Measurements from ENCODE around the gene C19orf33.
A peak's percentile ranks its signal among the peaks of the same experiment; 100 is the strongest.

C19orf33 gene

DNA sequence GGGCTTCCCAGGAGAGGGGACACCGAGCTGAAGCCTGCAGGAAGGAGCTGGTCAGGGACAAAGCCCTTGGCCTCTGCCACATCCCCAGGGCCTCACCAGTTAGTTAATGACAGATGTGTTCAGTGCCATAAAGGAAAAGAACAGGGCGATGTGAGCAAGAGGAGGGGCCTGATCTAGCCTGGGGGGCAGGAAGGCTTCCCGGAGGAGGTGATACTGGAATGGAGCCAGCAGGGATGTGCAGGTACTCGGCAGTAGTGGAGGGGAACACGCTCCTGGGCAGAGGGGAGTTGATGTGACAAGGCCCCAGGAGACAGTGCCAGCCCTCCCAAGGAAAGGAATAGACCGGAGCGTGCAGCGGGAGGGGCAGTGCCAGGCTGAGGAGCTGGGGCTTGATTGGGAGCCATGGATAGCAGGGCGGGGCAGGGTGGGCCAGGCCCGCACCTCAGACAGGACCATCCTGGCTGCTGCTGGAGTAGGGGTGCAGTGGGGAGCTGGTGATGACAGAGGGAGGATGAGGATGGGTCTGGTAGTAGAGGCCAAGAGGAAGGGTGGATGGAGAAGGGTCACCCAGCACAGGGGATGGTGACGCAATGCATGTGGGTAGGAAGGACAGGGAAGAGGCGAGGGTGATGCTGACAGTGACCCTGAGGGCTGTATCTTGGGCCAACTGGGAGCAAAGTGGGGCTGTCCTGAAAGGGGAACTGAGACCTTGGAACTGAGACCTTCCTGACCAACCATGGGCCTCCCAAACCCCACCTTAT, 4.1 kb downstream of the C19orf33 start:
- TF ChIP-seq, protein P1, sequence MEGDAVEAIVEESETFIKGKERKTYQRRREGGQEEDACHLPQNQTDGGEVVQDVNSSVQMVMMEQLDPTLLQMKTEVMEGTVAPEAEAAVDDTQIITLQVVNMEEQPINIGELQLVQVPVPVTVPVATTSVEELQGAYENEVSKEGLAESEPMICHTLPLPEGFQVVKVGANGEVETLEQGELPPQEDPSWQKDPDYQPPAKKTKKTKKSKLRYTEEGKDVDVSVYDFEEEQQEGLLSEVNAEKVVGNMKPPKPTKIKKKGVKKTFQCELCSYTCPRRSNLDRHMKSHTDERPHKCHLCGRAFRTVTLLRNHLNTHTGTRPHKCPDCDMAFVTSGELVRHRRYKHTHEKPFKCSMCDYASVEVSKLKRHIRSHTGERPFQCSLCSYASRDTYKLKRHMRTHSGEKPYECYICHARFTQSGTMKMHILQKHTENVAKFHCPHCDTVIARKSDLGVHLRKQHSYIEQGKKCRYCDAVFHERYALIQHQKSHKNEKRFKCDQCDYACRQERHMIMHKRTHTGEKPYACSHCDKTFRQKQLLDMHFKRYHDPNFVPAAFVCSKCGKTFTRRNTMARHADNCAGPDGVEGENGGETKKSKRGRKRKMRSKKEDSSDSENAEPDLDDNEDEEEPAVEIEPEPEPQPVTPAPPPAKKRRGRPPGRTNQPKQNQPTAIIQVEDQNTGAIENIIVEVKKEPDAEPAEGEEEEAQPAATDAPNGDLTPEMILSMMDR (IDR thresholded peaks at IDR 0.05; ENCODE audit: low read depth, low read length), result no peak
- H3K4me3 ChIP-seq (ENCODE audit: low read depth, low read length), result no peak overlapping the region
- in situ Hi-C loops (cut with HindIII; ENCODE audit: low sequenced_read_pairs), result no loop called here
- no peak for DNase-seq (ENCODE audit: low read depth, low spot score)

DNA sequence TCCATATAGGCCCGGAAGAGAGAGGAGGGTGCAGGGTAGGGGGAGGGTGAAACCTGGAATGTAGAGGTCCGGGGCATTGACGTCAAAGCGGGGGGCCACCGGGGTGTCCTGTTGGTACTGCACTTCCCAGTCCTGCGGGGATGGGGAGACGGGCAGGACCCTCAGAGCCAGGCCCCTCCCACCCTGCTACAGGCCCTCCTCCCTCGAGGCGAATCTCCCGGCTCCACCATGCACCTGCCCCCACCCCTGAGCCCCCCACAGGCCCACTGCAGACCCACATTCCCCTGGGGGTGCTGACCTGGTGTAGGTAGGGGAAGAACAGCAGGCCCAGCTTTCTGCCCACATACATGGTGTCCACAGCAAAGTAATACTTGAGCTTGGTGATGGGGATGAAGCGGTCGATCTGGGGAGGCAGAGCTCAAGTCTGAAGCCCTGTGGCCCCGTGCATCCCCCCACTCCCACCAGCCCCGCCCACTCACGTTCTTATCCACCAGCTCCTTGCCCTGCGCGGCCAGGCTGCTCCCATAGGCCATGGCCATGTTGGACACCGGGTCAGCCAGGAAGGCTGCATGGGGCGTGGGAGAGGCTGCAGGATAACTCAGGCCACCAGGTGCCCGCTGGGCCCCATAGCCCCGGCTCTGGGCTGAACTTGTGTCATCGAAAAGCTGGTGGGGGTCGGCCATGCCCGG, 5.0 kb downstream of the C19orf33 start:
- TF ChIP-seq, protein P1 (IDR thresholded peaks at IDR 0.05; ENCODE audit: low read depth, low read length), result no peak
- no peak overlapping the region for H3K4me3 ChIP-seq (ENCODE audit: low read depth, low read length)
- in situ Hi-C loops (cut with HindIII; ENCODE audit: low sequenced_read_pairs), result no loop called here
- DNase-seq (ENCODE audit: low read depth, low spot score), result no peak

DNA sequence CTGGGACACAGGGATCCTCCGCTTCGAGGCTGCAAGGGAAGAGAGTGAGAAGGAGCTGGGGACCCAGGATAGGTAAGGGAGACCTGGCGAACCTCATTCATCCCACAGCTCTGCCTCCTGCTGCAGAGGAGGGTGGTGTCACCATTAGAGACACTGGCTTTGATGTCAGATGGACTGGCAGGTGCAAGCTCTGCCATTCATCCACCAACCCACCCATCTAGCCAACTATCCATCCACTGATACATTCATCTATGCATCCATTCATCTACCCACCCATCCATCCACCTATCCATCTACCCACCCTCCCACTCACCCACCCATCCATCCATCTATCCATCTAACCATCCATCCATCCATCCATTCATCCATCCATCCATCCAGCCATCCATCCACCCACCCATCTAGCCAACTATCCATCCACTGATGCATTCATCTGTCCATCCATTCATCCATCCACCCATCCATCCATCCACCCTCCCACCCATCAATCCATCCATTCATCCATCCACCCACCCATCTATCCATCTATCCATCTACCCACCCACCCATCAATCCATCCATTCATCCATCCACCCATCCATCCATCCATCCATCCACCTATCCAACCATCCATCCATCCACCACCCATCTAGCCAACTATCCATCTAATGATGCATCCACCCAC, 5.7 kb downstream of the C19orf33 start:
- TF ChIP-seq, protein P1 (IDR thresholded peaks at IDR 0.05; ENCODE audit: low read depth, low read length), result no peak
- in situ Hi-C loops (cut with HindIII; ENCODE audit: low sequenced_read_pairs), result no loop called here
- no peak overlapping the region for H3K4me3 ChIP-seq (ENCODE audit: low read depth, low read length)
- no peak for DNase-seq (ENCODE audit: low read depth, low spot score)

DNA sequence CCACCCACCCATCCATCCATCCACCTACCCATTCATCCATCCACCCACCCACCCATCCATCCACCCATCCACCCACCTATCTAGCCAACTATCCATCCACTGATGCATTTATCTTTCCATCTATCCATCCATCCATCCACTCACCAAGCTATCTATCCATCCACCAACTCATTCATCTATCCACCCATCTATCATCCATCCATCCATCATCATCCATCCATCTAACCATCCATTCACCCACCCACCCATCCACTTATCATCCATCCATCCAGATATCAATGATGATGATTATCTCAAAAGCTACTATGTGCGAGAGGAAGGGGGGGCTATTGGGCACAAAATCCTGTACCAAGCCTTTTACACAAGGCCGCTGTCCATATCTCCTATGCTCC, 6.2 kb downstream of the C19orf33 start:
- in situ Hi-C loops (cut with HindIII; ENCODE audit: low sequenced_read_pairs), result no loop called here
- H3K4me3 ChIP-seq (ENCODE audit: low read depth, low read length), result no peak overlapping the region
- TF ChIP-seq, protein P1 (IDR thresholded peaks at IDR 0.05; ENCODE audit: low read depth, low read length), result no peak

DNA sequence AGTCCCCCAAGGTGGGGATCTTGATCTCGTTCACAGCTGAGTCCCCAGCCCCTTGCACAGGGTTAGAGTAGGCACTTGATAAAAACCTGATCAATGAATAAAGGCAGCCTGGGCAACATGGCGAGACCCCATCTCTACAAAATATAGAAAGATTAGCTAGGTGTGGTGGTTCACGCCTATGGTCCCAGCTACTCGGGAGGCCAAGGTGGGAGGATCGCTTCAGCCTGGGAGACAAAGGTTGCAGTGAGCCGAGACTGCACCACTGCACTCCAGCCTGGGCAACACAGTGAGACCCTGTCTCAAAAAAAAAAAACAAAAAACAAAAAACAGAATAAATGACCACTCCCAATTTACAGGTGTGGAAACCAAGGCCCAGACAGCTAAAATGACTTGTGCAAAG, 6.9 kb downstream of the C19orf33 start:
- in situ Hi-C loops (cut with HindIII; ENCODE audit: low sequenced_read_pairs), result no loop called here
- DNase-seq (ENCODE audit: low read depth, low spot score), result no peak
- TF ChIP-seq, protein P1 (IDR thresholded peaks at IDR 0.05; ENCODE audit: low read depth, low read length), result no peak
- H3K4me3 ChIP-seq (ENCODE audit: low read depth, low read length), result no peak overlapping the region

More for the DNA sequence above, 6.2 kb downstream of the C19orf33 start:
- no peak for DNase-seq (ENCODE audit: low read depth, low spot score)

DNA sequence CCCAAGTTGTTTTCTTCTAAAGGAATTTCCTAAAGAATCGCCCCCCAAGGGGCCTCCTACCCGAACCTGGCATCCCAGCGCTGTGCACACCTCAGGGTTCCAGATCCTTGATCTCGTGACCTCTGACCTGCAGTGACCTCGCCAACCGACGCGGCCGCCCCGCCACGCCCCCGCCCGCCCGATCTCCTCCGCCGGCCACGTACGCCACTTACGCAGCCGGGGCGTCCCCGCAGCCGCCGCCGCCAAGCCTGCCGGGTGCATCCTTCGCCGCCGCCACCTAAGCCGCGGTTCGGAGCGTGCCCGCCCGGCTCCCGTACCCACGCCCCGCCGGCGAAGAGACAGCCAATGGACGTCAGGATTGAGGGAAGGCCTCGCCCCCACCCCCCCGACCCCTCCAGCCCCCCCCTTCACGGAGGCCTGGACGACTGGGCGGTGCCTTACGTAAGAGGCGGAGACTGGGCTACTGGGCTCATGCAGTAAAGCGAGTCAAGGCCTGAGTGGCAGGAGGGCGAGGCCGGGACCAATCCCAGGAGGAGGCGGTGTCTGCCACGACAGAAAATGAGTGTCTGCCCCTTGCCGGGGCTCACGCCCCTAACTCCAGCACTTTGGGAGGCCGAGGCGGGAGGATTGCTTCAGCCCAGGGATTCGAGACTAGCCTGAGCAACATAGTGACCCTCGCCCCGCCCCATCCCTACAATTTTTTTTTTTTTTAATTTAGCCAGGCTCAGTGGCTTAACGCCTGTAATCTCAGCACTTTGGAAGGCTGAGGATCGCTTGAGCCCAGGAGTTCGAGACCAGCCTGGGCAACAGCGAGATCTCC, 11.8 kb downstream of the C19orf33 start, which contains the start of gene YIF1B:
Gene YIF1B, minus strand, starts transcription at position 291 of the 820 bp plus-strand sequence. Its CDS starts 30 bp downstream, at position 261.
- DNase-seq (ENCODE audit: low read depth, low spot score), result peak; percentile 97
- H3K4me3 ChIP-seq (ENCODE audit: low read depth, low read length), result peak within 1 kb of the TSS; percentile 60
- in situ Hi-C loops (cut with HindIII; ENCODE audit: low sequenced_read_pairs), result no loop called here
- TF ChIP-seq, protein P1 (IDR thresholded peaks at IDR 0.05; ENCODE audit: low read depth, low read length), result no peak
